Brain microvascular endothelial cell (primary cell): ENCODE data around the gene CLBA1.

Experiments used
- DNase-seq: peaks from one replicate; pipeline ENCODE4 v3.0.0-alpha.2; 2020
- H3K27ac ChIP-seq: fragments of 250-450 bp; sonication (Bioruptor Pico); 2 replicates; pipeline ENCODE4 v1.5.1; 2020; ENCODE audit warnings: mild to moderate bottlenecking, moderate library complexity
- H3K27me3 ChIP-seq: fragments of 250-450 bp; sonication (Bioruptor Pico); replicated peaks from 2 replicates; pipeline ENCODE4 v1.5.1; 2020; ENCODE audit warnings: mild to moderate bottlenecking
- H3K36me3 ChIP-seq: fragments of 250-450 bp; sonication (Bioruptor Pico); replicated peaks from 2 replicates; pipeline ENCODE4 v1.5.1; 2020; ENCODE audit warnings: mild to moderate bottlenecking
- H3K4me3 ChIP-seq: 2 replicates; pipeline ENCODE4 v1.5.1; 2011; ENCODE audit warnings: low read depth, mild to moderate bottlenecking, control low read depth, low read length, moderate library complexity
- CTCF ChIP-seq: IDR thresholded peaks from 2 replicates; pipeline ENCODE4 v1.5.1; 2011; ENCODE audit warnings: low read depth, mild to moderate bottlenecking, moderate library complexity, low read length, control low read depth, inconsistent platforms; ENCODE audit errors: missing control alignments
- in situ Hi-C: cut with HindIII; loops from 2 replicates; pipeline ENCODE4 v1.10.0; 2017; ENCODE audit warnings: low sequenced_read_pairs, low pct_ligation_motif_present

The CLBA1 gene

GRCh38 chr14:104968541-104969401 is 16.8 kb upstream of the CLBA1 start:
- peak; percentile 38 for TF ChIP-seq CTCF
- no peaks in the 10 kb centered on the region for H3K36me3 ChIP-seq
- no peak overlapping the region for H3K27ac ChIP-seq
- no peak overlapping the region for H3K4me3 ChIP-seq
- DNase-seq = no peak
- H3K27me3 ChIP-seq = no peaks in the 10 kb centered on the region
- in situ Hi-C loops = no loop called here

GRCh38 chr14:104969741-104970230 is 15.8 kb upstream of the CLBA1 start:
- TF ChIP-seq CTCF = no peak
- Histone ChIP-seq H3K27ac (no peak overlapping the region), H3K4me3 (peak overlapping the region; percentile 38), H3K27me3 (no peaks in the 10 kb centered on the region), H3K36me3 (no peaks in the 10 kb centered on the region)
- in situ Hi-C loops = no loop called here
- no peak for DNase-seq

- Histone ChIP-seq H3K27me3 (no peaks in the 10 kb centered on the region), H3K4me3 (peak overlapping the region; percentile 38), H3K27ac (peak overlapping the region; percentile 46), H3K36me3 (no peaks in the 10 kb centered on the region)
- peak; percentile 85 for DNase-seq
- no peak for TF ChIP-seq CTCF
- in situ Hi-C loops = no loop called here
Measured at GRCh38 chr14:104970231-104971068, 15.1 kb upstream of the CLBA1 start.

- Histone ChIP-seq H3K36me3 (no peaks in the 10 kb centered on the region), H3K27ac (no peak overlapping the region), H3K4me3 (no peak overlapping the region), H3K27me3 (no peaks in the 10 kb centered on the region)
- no peak for TF ChIP-seq CTCF
- in situ Hi-C loops = no loop called here
- no peak for DNase-seq
Measured at GRCh38 chr14:104971447-104972240, 13.9 kb upstream of the CLBA1 start.

- H3K36me3 ChIP-seq = no peaks in the 10 kb centered on the region
- no peaks in the 10 kb centered on the region for H3K27me3 ChIP-seq
- TF ChIP-seq CTCF = no peak
- H3K27ac ChIP-seq = peak overlapping the region; percentile 6
- in situ Hi-C loops = no loop called here
- no peak overlapping the region for H3K4me3 ChIP-seq
- no peak for DNase-seq
Measured at GRCh38 chr14:104972301-104973134, 13.1 kb upstream of the CLBA1 start.
